Uterus (tissue), 2 donors: Measurements from ENCODE around the gene LRGUK.

ENCODE experiments used
- POLR2A ChIP-seq, 2 donors: fragments of 450-650 bp; IDR thresholded peaks; one replicate each; pipeline ENCODE4 v1.6.1; 2016; ENCODE audit warnings: antibody characterized with exemption in 2 of 2, mild to moderate bottlenecking in 1 of 2, moderate library complexity in 1 of 2
- TF ChIP-seq, protein P1 (sequence below), 4 experiments: fragments of 200-600 bp in 2 of 4; fragments of 450-650 bp in 2 of 4; sonication (generic) in 2 of 4; IDR thresholded peaks; one replicate each; pipeline ENCODE4 v1.5.1; 2016 to 2019; ENCODE audit warnings: antibody characterized with exemption in 4 of 4, mild to moderate bottlenecking in 2 of 4, moderate library complexity in 1 of 4

DNA sequence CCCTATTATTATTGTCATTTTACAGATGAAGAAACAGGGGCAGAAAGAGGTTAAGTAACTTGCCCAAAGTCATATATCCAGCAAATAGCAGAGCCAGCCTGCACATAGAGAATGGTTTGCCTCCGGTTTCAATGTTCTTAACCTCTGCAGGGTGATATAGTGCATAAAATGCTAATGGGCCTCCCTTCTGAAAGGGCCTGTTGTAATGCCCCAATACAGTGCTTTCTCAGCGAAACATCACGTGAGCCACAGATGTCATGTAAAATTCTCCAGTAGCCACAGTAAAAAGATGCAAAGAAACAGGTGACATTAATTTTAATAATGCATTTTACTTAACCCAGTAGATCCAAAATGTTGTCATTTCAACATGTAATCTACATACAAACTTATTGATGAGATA is 38.1 kb downstream of the LRGUK start:
- TF ChIP-seq, protein P1, sequence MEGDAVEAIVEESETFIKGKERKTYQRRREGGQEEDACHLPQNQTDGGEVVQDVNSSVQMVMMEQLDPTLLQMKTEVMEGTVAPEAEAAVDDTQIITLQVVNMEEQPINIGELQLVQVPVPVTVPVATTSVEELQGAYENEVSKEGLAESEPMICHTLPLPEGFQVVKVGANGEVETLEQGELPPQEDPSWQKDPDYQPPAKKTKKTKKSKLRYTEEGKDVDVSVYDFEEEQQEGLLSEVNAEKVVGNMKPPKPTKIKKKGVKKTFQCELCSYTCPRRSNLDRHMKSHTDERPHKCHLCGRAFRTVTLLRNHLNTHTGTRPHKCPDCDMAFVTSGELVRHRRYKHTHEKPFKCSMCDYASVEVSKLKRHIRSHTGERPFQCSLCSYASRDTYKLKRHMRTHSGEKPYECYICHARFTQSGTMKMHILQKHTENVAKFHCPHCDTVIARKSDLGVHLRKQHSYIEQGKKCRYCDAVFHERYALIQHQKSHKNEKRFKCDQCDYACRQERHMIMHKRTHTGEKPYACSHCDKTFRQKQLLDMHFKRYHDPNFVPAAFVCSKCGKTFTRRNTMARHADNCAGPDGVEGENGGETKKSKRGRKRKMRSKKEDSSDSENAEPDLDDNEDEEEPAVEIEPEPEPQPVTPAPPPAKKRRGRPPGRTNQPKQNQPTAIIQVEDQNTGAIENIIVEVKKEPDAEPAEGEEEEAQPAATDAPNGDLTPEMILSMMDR (IDR thresholded peaks at IDR 0.05): no peak
- no peak for TF ChIP-seq POLR2A (IDR thresholded peaks at IDR 0.05)
